Neural progenitor cell (in vitro differentiated cells): ENCODE results near the gene PPP1R37. TPM values are rescaled to one million over a fixed set of nuclear protein-coding genes. Genes with fewer than 3 reads are reported as not detected.
A peak's percentile ranks its signal among the peaks of the same experiment; 100 is the strongest.

Experiments
- DNase-seq: peaks from one replicate; pipeline ENCODE4 v3.0.0-alpha.2; 2016; ENCODE audit warnings: low spot score
- H2AFZ ChIP-seq: fragments of 200-600 bp; sonication (generic); replicated peaks from 2 replicates; pipeline ENCODE4 v1.6.1; 2016; ENCODE audit warnings: antibody characterized with exemption
- H3F3A ChIP-seq: fragments of 200-600 bp; sonication (generic); 2 replicates; pipeline ENCODE4 v1.6.1; 2016; ENCODE audit warnings: antibody characterized with exemption, low read depth
- H3K27ac ChIP-seq: fragments of 200-600 bp; sonication (generic); 2 replicates; pipeline ENCODE4 v1.5.1; 2016; ENCODE audit warnings: mild to moderate bottlenecking
- H3K27me3 ChIP-seq: fragments of 200-600 bp; sonication (generic); 2 replicates; pipeline ENCODE4 v1.6.1; 2016; ENCODE audit warnings: mild to moderate bottlenecking, moderate library complexity
- H3K36me3 ChIP-seq: fragments of 200-600 bp; sonication (generic); 2 replicates; pipeline ENCODE4 v1.5.1; 2016
- H3K4me1 ChIP-seq: fragments of 200-600 bp; sonication (generic); 2 replicates; pipeline ENCODE4 v1.6.1; 2016; ENCODE audit warnings: mixed run types
- H3K4me2 ChIP-seq: fragments of 200-600 bp; sonication (generic); 2 replicates; pipeline ENCODE4 v1.6.1; 2016
- H3K4me3 ChIP-seq: fragments of 200-600 bp; sonication (generic); 2 replicates; pipeline ENCODE4 v1.5.1; 2016
- H3K79me2 ChIP-seq: fragments of 200-600 bp; sonication (generic); 2 replicates; pipeline ENCODE4 v1.6.1; 2016; ENCODE audit warnings: low read depth
- H3K9ac ChIP-seq: fragments of 200-600 bp; sonication (generic); 2 replicates; pipeline ENCODE4 v1.6.1; 2016
- H3K9me3 ChIP-seq: fragments of 200-600 bp; sonication (generic); 2 replicates; pipeline ENCODE4 v1.5.1; 2016; ENCODE audit warnings: low read depth
- H4K20me1 ChIP-seq: fragments of 200-600 bp; sonication (generic); 2 replicates; pipeline ENCODE4 v1.6.1; 2016; ENCODE audit warnings: low read depth
- H3K27ac Mint-ChIP-seq: 3 replicates; pipeline ENCODE4 v1.8.0; 2021; ENCODE audit warnings: mixed read lengths
- H3K27me3 Mint-ChIP-seq: 2 replicates; pipeline ENCODE4 v1.8.0; 2022; ENCODE audit warnings: low read depth, mild to moderate bottlenecking, inconsistent platforms, moderate library complexity, mixed read lengths; ENCODE audit not compliant: insufficient read depth
- H3K36me3 Mint-ChIP-seq: 3 replicates; pipeline ENCODE4 v1.8.0; 2021; ENCODE audit warnings: mixed read lengths
- H3K4me1 Mint-ChIP-seq: 3 replicates; pipeline ENCODE4 v1.8.0; 2021; ENCODE audit warnings: mixed read lengths
- H3K4me3 Mint-ChIP-seq: 3 replicates; pipeline ENCODE4 v1.8.0; 2021; ENCODE audit warnings: mild to moderate bottlenecking, moderate library complexity, mixed read lengths
- H3K9me3 Mint-ChIP-seq: 3 replicates; pipeline ENCODE4 v1.8.0; 2020; ENCODE audit warnings: mixed read lengths
- CTCF ChIP-seq: fragments of 200-600 bp; sonication (generic); IDR thresholded peaks from 2 replicates; pipeline ENCODE4 v1.5.1; 2017; ENCODE audit warnings: antibody characterized with exemption, mild to moderate bottlenecking
- EZH2 ChIP-seq: fragments of 200-600 bp; sonication (generic); IDR thresholded peaks from 2 replicates; pipeline ENCODE4 v1.6.1; 2017; ENCODE audit warnings: antibody characterized with exemption, mild to moderate bottlenecking, moderate library complexity
- EZH2phosphoT487 ChIP-seq: fragments of 200-600 bp; sonication (generic); IDR thresholded peaks from 2 replicates; pipeline ENCODE4 v1.6.1; 2017; ENCODE audit warnings: antibody characterized with exemption
- total RNA-seq: library from RNA; depleted of rRNA; stranded (reverse); fragments of >200 nt; gene quantifications from 2 replicates; pipeline ENCODE4 v1.2.3, GENCODE V29; 2015; ENCODE audit warnings: low replicate concordance

Gene PPP1R37
- total RNA-seq, 1 donor from 2014 or later: 8.1 TPM

DNA sequence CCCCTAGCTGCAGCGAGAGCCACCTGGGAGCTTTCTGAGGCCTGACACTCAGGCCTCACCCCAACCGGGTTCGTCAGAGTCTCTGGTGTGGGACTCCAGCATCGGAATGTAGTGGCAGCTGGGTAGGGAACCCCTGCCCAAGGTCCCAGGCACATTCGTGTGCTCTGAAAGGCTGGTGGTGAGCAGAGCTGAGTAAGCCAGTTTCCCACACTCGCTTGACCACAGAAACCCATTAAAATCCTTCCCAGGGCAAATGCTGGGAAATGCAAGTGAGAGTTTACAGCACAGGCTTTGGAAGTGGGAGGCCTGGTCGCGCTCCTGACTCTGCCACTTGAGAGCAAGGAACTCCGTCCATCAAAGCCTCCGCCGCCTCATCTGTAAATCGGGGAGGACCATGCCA is 80.8 kb downstream of the PPP1R37 start:
- Histone ChIP-seq H3K9me3 (no peaks in the 10 kb centered on the region), H2AFZ (no peak overlapping the region), H3K4me3 (no peak overlapping the region), H3K9ac (no peak overlapping the region), H3K4me1 (no peaks in the 10 kb centered on the region), H3K36me3 (no peaks in the 10 kb centered on the region), H4K20me1 (peaks cover 15% of the 10 kb centered on the region), H3K27ac (no peak overlapping the region), H3K79me2 (peaks cover 11% of the 10 kb centered on the region), H3K4me2 (no peak overlapping the region), H3K27me3 (no peaks in the 10 kb centered on the region), H3F3A (peaks cover 2% of the 10 kb centered on the region)
- Mint-ChIP-seq H3K27me3 (peaks cover 6% of the 10 kb centered on the region), H3K4me1 (peaks cover 9% of the 10 kb centered on the region), H3K9me3 (no peaks in the 10 kb centered on the region), H3K36me3 (no peaks in the 10 kb centered on the region), H3K27ac (no peak overlapping the region), H3K4me3 (peak overlapping the region; percentile 30)
- no peak for DNase-seq
- TF ChIP-seq EZH2phosphoT487 (no peak), CTCF (no peak), EZH2 (no peak)

DNA sequence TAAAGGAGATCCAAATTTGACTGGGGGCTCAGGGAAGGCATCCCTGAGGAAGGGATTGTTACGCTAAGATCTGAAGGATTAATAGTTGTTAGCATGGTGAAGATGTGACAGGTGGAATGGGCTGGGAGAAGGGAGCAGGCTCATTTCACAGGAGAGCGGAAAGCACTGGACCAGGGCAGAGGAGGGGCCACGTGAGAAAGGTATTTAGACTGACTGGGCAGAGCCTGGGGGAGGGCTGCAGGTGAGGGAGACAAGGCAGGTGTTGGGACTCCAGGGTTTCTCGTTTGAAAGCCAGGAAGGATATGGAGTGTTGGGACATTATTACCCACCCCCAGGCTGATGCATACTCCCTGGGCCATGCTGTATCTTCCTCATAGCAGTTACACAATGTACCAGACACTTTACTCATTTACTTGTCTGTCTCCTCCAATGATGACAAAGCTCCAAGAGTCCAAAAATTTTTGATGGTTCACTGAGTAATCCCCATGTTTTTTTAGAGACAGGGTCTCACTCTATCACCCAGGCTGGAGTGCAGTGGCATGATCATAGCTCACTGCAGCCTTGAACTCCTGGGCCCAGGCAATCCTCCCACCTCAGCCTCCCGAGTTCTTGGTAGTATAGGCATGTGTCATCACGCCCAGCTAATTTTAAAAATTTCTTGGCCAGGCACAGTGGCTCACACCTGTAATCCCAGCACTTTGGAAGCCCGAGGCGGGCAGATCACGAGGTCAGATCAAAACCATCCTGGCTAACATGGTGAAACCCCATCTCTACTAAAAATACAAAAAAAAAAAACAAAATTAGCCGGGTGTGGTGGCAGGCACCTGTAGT is 82.8 kb downstream of the PPP1R37 start:
- peak overlapping the region; percentile 52 for H3K4me3 Mint-ChIP-seq
- Histone ChIP-seq H3K9ac (no peak overlapping the region), H3K4me1 (peaks cover 10% of the 10 kb centered on the region), H3K4me2 (no peak overlapping the region), H3K27me3 (peaks cover 14% of the 10 kb centered on the region), H4K20me1 (peaks cover 12% of the 10 kb centered on the region), H3K4me3 (no peak overlapping the region), H3K36me3 (no peaks in the 10 kb centered on the region), H2AFZ (no peak overlapping the region), H3K9me3 (no peaks in the 10 kb centered on the region), H3K27ac (no peak overlapping the region), H3K79me2 (peaks cover 16% of the 10 kb centered on the region), H3F3A (peaks cover 8% of the 10 kb centered on the region)
- no peaks in the 10 kb centered on the region for H3K9me3 Mint-ChIP-seq
- H3K27ac Mint-ChIP-seq: no peak overlapping the region
- no peaks in the 10 kb centered on the region for H3K36me3 Mint-ChIP-seq
- H3K4me1 Mint-ChIP-seq: peaks cover 11% of the 10 kb centered on the region
- peaks cover 6% of the 10 kb centered on the region for H3K27me3 Mint-ChIP-seq
- no peak for DNase-seq
- TF ChIP-seq EZH2 (no peak), EZH2phosphoT487 (no peak), CTCF (no peak)

DNA sequence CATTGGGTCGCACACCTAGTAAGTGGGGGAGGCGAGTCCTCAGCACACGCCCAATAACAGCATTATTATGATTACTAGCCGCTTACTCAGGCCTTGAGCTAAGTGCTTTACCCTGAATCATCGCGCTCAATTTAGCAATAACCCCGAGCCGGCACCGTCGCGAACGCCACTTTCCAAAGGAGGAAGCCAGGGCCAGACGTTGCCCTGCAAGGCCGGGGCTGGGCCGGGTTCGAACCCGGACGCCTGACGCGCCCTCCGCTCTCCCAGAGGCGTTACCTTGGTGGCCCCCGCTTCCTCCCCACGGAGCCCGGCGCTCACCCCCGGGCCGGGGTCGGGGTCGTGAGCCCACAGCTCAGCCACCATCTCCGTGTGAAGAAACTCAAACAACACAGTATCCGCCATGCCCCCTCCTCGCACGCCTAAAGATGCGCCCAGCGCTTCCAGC is 84.9 kb downstream of the PPP1R37 start, which contains the start of gene TRAPPC6A:
TRAPPC6A (minus strand) TSS at position 421 of the 445 bp plus-strand sequence; CDS start at position 402, 19 bp downstream.
- peak within 1 kb of the TSS; percentile 85 for H2AFZ ChIP-seq
- no peak for TF ChIP-seq EZH2phosphoT487
- TF ChIP-seq EZH2: no peak
- no peak for TF ChIP-seq CTCF
- no peak for DNase-seq

More for the DNA sequence above, 84.9 kb downstream of the PPP1R37 start, which contains the start of gene TRAPPC6A:
- Histone ChIP-seq H3K9ac (peak within 1 kb of the TSS; percentile 67), H3K4me2 (peak within 1 kb of the TSS; percentile 89), H3K27ac (peak within 1 kb of the TSS; percentile 51), H3K4me3 (peak within 1 kb of the TSS; percentile 86), H3K9me3 (no peaks in the 10 kb centered on the region), H3K36me3 (no peaks in the 10 kb centered on the region), H3K4me1 (peaks cover 10% of the 10 kb centered on the region), H3F3A (peaks cover 8% of the 10 kb centered on the region), H4K20me1 (peaks cover 4% of the 10 kb centered on the region), H3K79me2 (peaks cover 16% of the 10 kb centered on the region), H3K27me3 (peaks cover 14% of the 10 kb centered on the region)
- Mint-ChIP-seq H3K9me3 (no peaks in the 10 kb centered on the region), H3K4me3 (peak within 1 kb of the TSS; percentile 97), H3K4me1 (peaks cover 8% of the 10 kb centered on the region), H3K27me3 (peaks cover 4% of the 10 kb centered on the region), H3K27ac (peak within 1 kb of the TSS; percentile 93), H3K36me3 (peaks cover 2% of the 10 kb centered on the region)
